Astrocyte (in vitro differentiated cells and primary cell): Measurements from ENCODE around the gene MOV10. TPM values are rescaled to one million over a fixed set of nuclear protein-coding genes. Genes with fewer than 3 reads are reported as not detected.

Experiments
- DNase-seq: peaks from one replicate; pipeline ENCODE4 v3.0.0-alpha.2; 2010; ENCODE audit warnings: low read depth
- FAIRE-seq: peaks from 2 replicates; lab custom pipeline; 2011; peaks lifted over from hg19 to GRCh38; lab: Jason Lieb, UNC
- H2AFZ ChIP-seq: 2 replicates; pipeline ENCODE4 v1.6.0; 2012; ENCODE audit warnings: low read depth, low read length, inconsistent platforms
- H3K27ac ChIP-seq: 2 replicates; pipeline ENCODE4 v1.5.1; 2011; ENCODE audit warnings: low read depth, low read length, inconsistent platforms
- H3K27me3 ChIP-seq: 2 replicates; pipeline ENCODE4 v1.6.0; 2011; ENCODE audit warnings: low read length, inconsistent platforms; ENCODE audit not compliant: insufficient read depth
- H3K36me3 ChIP-seq: 2 replicates; pipeline ENCODE4 v1.5.1; 2011; ENCODE audit warnings: low read length, inconsistent platforms; ENCODE audit not compliant: insufficient read depth
- H3K4me1 ChIP-seq: 2 replicates; pipeline ENCODE4 v1.5.1; 2011; ENCODE audit warnings: low read length, inconsistent platforms; ENCODE audit not compliant: insufficient read depth
- H3K4me2 ChIP-seq: 2 replicates; pipeline ENCODE4 v1.6.0; 2012; ENCODE audit warnings: low read length, inconsistent platforms
- H3K4me3 ChIP-seq: 2 replicates; pipeline ENCODE4 v1.5.1; 2011; ENCODE audit warnings: low read depth, mild to moderate bottlenecking, low read length, inconsistent platforms; ENCODE audit not compliant: insufficient read depth
- H3K79me2 ChIP-seq: 2 replicates; pipeline ENCODE4 v1.6.0; 2012; ENCODE audit warnings: mild to moderate bottlenecking, low read length, inconsistent platforms; ENCODE audit not compliant: insufficient read depth
- H3K9ac ChIP-seq: 2 replicates; pipeline ENCODE4 v1.6.0; 2012; ENCODE audit warnings: mild to moderate bottlenecking, low read length, inconsistent platforms
- H3K9me3 ChIP-seq: 2 replicates; pipeline ENCODE4 v1.5.1; 2012; ENCODE audit warnings: low read depth, mild to moderate bottlenecking, low read length, inconsistent platforms; ENCODE audit not compliant: insufficient read depth
- H4K20me1 ChIP-seq: 2 replicates; pipeline ENCODE4 v1.6.0; 2012; ENCODE audit warnings: low read length, inconsistent platforms; ENCODE audit not compliant: insufficient read depth
- H3K27ac Mint-ChIP-seq: one replicate; pipeline ENCODE4 v1.8.0; 2021; ENCODE audit warnings: mild to moderate bottlenecking, mixed read lengths; ENCODE audit not compliant: unreplicated experiment
- H3K27me3 Mint-ChIP-seq: one replicate; pipeline ENCODE4 v1.8.0; 2021; ENCODE audit warnings: low read depth, mixed read lengths; ENCODE audit not compliant: unreplicated experiment
- H3K36me3 Mint-ChIP-seq: one replicate; pipeline ENCODE4 v1.8.0; 2021; ENCODE audit warnings: low read depth, mixed read lengths; ENCODE audit not compliant: unreplicated experiment
- H3K4me1 Mint-ChIP-seq: one replicate; pipeline ENCODE4 v1.8.0; 2021; ENCODE audit warnings: low read depth, mixed read lengths; ENCODE audit not compliant: unreplicated experiment
- H3K4me3 Mint-ChIP-seq: one replicate; pipeline ENCODE4 v1.8.0; 2021; ENCODE audit warnings: mild to moderate bottlenecking, moderate library complexity, mixed read lengths; ENCODE audit not compliant: unreplicated experiment
- H3K9me3 Mint-ChIP-seq: one replicate; pipeline ENCODE4 v1.8.0; 2021; ENCODE audit warnings: mild to moderate bottlenecking, mixed read lengths; ENCODE audit not compliant: unreplicated experiment
- EZH2 ChIP-seq: IDR thresholded peaks from 2 replicates; pipeline ENCODE4 v1.6.1; 2012; ENCODE audit warnings: mild to moderate bottlenecking, low read length, inconsistent platforms; ENCODE audit not compliant: insufficient read depth
- total RNA-seq: library from RNA; stranded (reverse); gene quantifications from 2 replicates; pipeline ENCODE4 v1.2.1, GENCODE V29; 2021
- TF ChIP-seq, protein P1 (sequence below): IDR thresholded peaks from 2 replicates; pipeline ENCODE4 v1.5.1; 2011; ENCODE audit warnings: low read depth, mild to moderate bottlenecking, inconsistent platforms, low read length, moderate library complexity; ENCODE audit not compliant: insufficient read depth

The MOV10 gene
- total RNA-seq, 1 donor from 2014 or later = 121 TPM

DNA sequence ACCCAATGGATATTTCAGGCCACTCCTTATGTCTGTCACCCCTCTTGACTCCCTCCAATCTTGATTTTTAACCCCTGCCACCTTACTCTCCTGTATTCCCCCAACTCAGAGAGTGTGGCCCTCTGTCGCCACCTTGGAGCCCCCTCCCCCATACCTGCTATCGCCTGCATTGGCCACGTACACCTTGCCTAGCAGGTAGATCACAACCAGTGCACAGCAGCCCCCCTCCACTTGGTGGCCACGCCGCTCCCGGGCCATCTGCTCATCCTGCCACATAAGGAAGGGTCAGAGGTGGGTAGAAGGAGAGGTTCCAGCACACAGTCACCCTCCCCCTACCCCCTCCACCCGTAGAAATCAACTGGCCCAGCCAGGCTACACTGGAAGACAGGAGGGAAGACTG is 37.7 kb downstream of the MOV10 start:
- Mint-ChIP-seq H3K36me3 (peaks cover 7% of the 10 kb centered on the region), H3K4me1 (peaks cover 12% of the 10 kb centered on the region), H3K27me3 (peaks cover 5% of the 10 kb centered on the region), H3K9me3 (peaks cover 2% of the 10 kb centered on the region), H3K27ac (no peak overlapping the region), H3K4me3 (no peak overlapping the region)
- Histone ChIP-seq H3K27me3 (peaks cover 2% of the 10 kb centered on the region), H3K79me2 (no peaks in the 10 kb centered on the region), H4K20me1 (no peaks in the 10 kb centered on the region), H2AFZ (no peak overlapping the region), H3K36me3 (no peaks in the 10 kb centered on the region), H3K9ac (no peak overlapping the region), H3K4me1 (peaks cover 27% of the 10 kb centered on the region), H3K9me3 (no peaks in the 10 kb centered on the region), H3K4me2 (no peak overlapping the region), H3K27ac (no peak overlapping the region), H3K4me3 (no peak overlapping the region)
- TF ChIP-seq, protein P1, sequence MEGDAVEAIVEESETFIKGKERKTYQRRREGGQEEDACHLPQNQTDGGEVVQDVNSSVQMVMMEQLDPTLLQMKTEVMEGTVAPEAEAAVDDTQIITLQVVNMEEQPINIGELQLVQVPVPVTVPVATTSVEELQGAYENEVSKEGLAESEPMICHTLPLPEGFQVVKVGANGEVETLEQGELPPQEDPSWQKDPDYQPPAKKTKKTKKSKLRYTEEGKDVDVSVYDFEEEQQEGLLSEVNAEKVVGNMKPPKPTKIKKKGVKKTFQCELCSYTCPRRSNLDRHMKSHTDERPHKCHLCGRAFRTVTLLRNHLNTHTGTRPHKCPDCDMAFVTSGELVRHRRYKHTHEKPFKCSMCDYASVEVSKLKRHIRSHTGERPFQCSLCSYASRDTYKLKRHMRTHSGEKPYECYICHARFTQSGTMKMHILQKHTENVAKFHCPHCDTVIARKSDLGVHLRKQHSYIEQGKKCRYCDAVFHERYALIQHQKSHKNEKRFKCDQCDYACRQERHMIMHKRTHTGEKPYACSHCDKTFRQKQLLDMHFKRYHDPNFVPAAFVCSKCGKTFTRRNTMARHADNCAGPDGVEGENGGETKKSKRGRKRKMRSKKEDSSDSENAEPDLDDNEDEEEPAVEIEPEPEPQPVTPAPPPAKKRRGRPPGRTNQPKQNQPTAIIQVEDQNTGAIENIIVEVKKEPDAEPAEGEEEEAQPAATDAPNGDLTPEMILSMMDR = no peak
- no peak for TF ChIP-seq EZH2
- DNase-seq (no peak), FAIRE-seq (no peak)

DNA sequence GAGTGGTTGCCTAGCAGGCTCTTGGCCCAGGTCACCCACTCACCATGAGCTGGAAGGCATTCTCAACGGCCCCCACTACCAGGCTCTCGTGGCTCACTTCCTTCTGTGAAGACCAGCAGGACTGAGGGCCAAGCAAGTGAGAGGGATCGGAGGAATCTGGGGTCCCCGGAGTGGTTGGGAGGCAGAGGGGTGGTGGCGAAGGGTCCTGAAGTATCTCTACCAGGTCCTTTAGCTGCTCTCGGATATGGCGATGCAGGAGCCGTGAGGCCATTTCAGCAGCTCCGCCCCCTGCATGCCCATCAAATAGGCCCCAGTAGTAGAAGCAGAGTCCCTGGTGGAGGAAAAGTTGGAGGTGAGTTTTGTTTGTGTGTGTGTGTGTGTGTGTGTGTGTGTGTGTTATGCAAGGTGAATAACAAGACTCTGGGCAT is 38.3 kb downstream of the MOV10 start:
- Mint-ChIP-seq H3K9me3 (peaks cover 2% of the 10 kb centered on the region), H3K4me3 (peak overlapping the region; percentile 23), H3K27me3 (peaks cover 5% of the 10 kb centered on the region), H3K36me3 (peaks cover 7% of the 10 kb centered on the region), H3K4me1 (peaks cover 12% of the 10 kb centered on the region), H3K27ac (no peak overlapping the region)
- H4K20me1 ChIP-seq = no peaks in the 10 kb centered on the region
- no peak overlapping the region for H3K27ac ChIP-seq
- H3K79me2 ChIP-seq = no peaks in the 10 kb centered on the region
- no peak overlapping the region for H3K4me2 ChIP-seq
- TF ChIP-seq, protein P1 = no peak
- no peak for TF ChIP-seq EZH2
- no peak overlapping the region for H3K9ac ChIP-seq
- no peaks in the 10 kb centered on the region for H3K36me3 ChIP-seq
- DNase-seq (no peak), FAIRE-seq (no peak)
- no peak overlapping the region for H2AFZ ChIP-seq
- no peaks in the 10 kb centered on the region for H3K9me3 ChIP-seq
- H3K4me3 ChIP-seq = no peak overlapping the region
- peaks cover 2% of the 10 kb centered on the region for H3K27me3 ChIP-seq
- H3K4me1 ChIP-seq = peaks cover 24% of the 10 kb centered on the region

DNA sequence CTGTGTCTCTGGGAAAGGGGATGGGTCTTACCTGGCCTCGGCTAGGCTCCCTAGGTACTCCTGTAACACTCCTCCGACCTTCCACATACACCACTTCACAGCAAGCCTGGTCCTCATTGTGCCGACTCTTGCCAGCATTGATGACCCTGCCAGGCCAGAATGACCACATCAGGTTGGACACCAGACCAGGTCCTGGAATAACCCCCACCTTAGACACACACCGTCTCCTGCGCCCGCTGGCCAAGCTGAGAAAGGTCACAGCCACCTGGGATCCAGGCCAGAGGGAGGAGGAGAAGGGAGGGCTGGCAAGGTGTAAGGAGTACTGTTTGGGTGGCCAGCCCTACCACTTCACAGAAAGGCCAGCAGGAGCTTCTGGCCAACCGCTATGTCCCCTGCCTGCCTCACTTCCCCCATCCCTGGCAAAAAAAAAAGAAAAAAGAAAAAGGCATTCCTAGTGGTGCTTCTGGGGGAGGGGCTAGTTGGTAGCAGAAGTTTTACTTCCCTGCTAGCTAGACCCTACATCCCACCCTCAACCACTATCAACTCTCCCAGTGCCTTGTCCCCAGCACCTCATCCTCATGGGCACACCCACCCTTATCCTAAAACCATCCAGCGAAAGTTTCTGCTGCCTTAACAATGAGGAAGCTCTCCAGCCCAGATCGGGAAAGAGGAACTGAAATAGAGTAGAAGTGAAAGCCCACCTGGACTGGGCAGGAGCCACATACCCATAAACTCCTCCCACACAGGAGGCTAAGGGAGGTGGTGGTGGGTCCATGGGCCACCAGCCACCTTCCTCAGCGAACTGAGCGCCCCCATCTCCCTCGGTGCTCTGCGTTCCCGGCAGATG is 39.2 kb downstream of the MOV10 start:
- H3K4me2 ChIP-seq = peak overlapping the region; percentile 90
- FAIRE-seq (no peak), DNase-seq (no peak)
- H3K9ac ChIP-seq = peak overlapping the region; percentile 54
- Mint-ChIP-seq H3K4me1 (peaks cover 11% of the 10 kb centered on the region), H3K9me3 (peaks cover 2% of the 10 kb centered on the region), H3K36me3 (peaks cover 7% of the 10 kb centered on the region), H3K27ac (no peak overlapping the region), H3K4me3 (peak overlapping the region; percentile 81), H3K27me3 (peaks cover 7% of the 10 kb centered on the region)
- H3K36me3 ChIP-seq = no peaks in the 10 kb centered on the region
- peaks cover 2% of the 10 kb centered on the region for H3K27me3 ChIP-seq
- no peaks in the 10 kb centered on the region for H4K20me1 ChIP-seq
- no peaks in the 10 kb centered on the region for H3K79me2 ChIP-seq
- peak overlapping the region; percentile 85 for H2AFZ ChIP-seq
- no peak for TF ChIP-seq EZH2
- TF ChIP-seq, protein P1 = no peak
- H3K9me3 ChIP-seq = no peaks in the 10 kb centered on the region
- peak overlapping the region; percentile 59 for H3K4me3 ChIP-seq
- H3K27ac ChIP-seq = no peak overlapping the region
- peaks cover 23% of the 10 kb centered on the region for H3K4me1 ChIP-seq
